Activated CD4-positive, alpha-beta T cell treated with anti-CD3 and anti-CD28 coated beads, Interleukin-2, amount 10 ng/mL, durations not matched to agents 7 days and 5 days (primary cell): ENCODE measurements around the gene SLC9A3. TPM values are rescaled to one million over a fixed set of nuclear protein-coding genes. Genes with fewer than 3 reads are reported as not detected.

Experiments used
- CTCF ChIA-PET: fragments of 350-600 bp; sonication (Branson Sonifier 250); formaldehyde crosslinking; loops from one replicate; lab custom pipeline; 2021; ENCODE audit warnings: antibody characterized with exemption; lab: Charles Lee
- POLR2A ChIA-PET: fragments of 350-600 bp; sonication (Branson Sonifier 250); formaldehyde crosslinking; loops from one replicate; lab custom pipeline; 2021; ENCODE audit warnings: antibody characterized with exemption; lab: Charles Lee
- DNase-seq: peaks from one replicate; pipeline ENCODE4 v3.0.0-alpha.2; 2020
- H3K27ac Mint-ChIP-seq: one replicate; pipeline ENCODE4 v1.8.0; 2021; ENCODE audit warnings: mild to moderate bottlenecking, moderate library complexity, mixed read lengths
- H3K27me3 Mint-ChIP-seq: one replicate; pipeline ENCODE4 v1.8.0; 2021; ENCODE audit warnings: mixed read lengths
- H3K36me3 Mint-ChIP-seq: one replicate; pipeline ENCODE4 v1.8.0; 2021; ENCODE audit warnings: low read depth, mixed read lengths
- H3K4me1 Mint-ChIP-seq: one replicate; pipeline ENCODE4 v1.8.0; 2021; ENCODE audit warnings: mixed read lengths
- H3K4me3 Mint-ChIP-seq: one replicate; pipeline ENCODE4 v1.8.0; 2021; ENCODE audit warnings: mild to moderate bottlenecking, moderate library complexity, mixed read lengths
- H3K9me3 Mint-ChIP-seq: one replicate; pipeline ENCODE4 v1.8.0; 2021; ENCODE audit warnings: mixed read lengths
- total RNA-seq, 2 experiments: library from RNA; stranded (reverse); gene quantifications; one replicate each; pipeline ENCODE4 v1.2.3, GENCODE V29; 2021

Gene SLC9A3
- total RNA-seq, 2 experiments from 2014 or later = 1.4 to 2.2 TPM

- Mint-ChIP-seq H3K36me3 (no peaks in the 10 kb centered on the region), H3K4me1 (peaks cover 11% of the 10 kb centered on the region), H3K27ac (no peak overlapping the region), H3K27me3 (peaks cover 2% of the 10 kb centered on the region), H3K4me3 (no peak overlapping the region), H3K9me3 (no peaks in the 10 kb centered on the region)
- CTCF ChIA-PET = no interaction called here
- DNase-seq = no peak
- POLR2A ChIA-PET = no interaction called here
Measured at GRCh38 chr5:482506-482905, 41.7 kb downstream of the SLC9A3 start.

- ChIA-PET POLR2A (no interaction called here), CTCF (no interaction called here)
- DNase-seq = no peak
- H3K4me3 Mint-ChIP-seq = no peak overlapping the region
- H3K36me3 Mint-ChIP-seq = no peaks in the 10 kb centered on the region
- no peaks in the 10 kb centered on the region for H3K9me3 Mint-ChIP-seq
- peaks cover 2% of the 10 kb centered on the region for H3K27me3 Mint-ChIP-seq
- peaks cover 11% of the 10 kb centered on the region for H3K4me1 Mint-ChIP-seq
- no peak overlapping the region for H3K27ac Mint-ChIP-seq
Measured at GRCh38 chr5:482021-482420, 42.2 kb downstream of the SLC9A3 start.

- no peak for DNase-seq
- no peaks in the 10 kb centered on the region for H3K9me3 Mint-ChIP-seq
- H3K27ac Mint-ChIP-seq = no peak overlapping the region
- no peak overlapping the region for H3K4me3 Mint-ChIP-seq
- peaks cover 2% of the 10 kb centered on the region for H3K27me3 Mint-ChIP-seq
- H3K36me3 Mint-ChIP-seq = no peaks in the 10 kb centered on the region
- ChIA-PET CTCF (interaction anchor here (1.4 kb wide), 1 partner anchor 63 kb away, joined by 3 read pairs; no protein-coding TSS in a partner anchor), POLR2A (no interaction called here)
- peaks cover 9% of the 10 kb centered on the region for H3K4me1 Mint-ChIP-seq
Measured at GRCh38 chr5:481347-481746, 42.9 kb downstream of the SLC9A3 start.

GRCh38 chr5:479566-480319, 44.5 kb downstream of the SLC9A3 start:
- Mint-ChIP-seq H3K27me3 (peaks cover 4% of the 10 kb centered on the region), H3K4me3 (no peak overlapping the region), H3K36me3 (no peaks in the 10 kb centered on the region), H3K9me3 (no peaks in the 10 kb centered on the region), H3K27ac (no peak overlapping the region), H3K4me1 (no peaks in the 10 kb centered on the region)
- no peak for DNase-seq
- POLR2A ChIA-PET = no interaction called here
- CTCF ChIA-PET = interaction anchor here (1.4 kb wide), 1 partner anchor 65 kb away, joined by 3 read pairs; no protein-coding TSS in a partner anchor

GRCh38 chr5:478982-479535, 45.2 kb downstream of the SLC9A3 start:
- Mint-ChIP-seq H3K4me3 (no peak overlapping the region), H3K9me3 (no peaks in the 10 kb centered on the region), H3K36me3 (no peaks in the 10 kb centered on the region), H3K4me1 (no peaks in the 10 kb centered on the region), H3K27ac (no peak overlapping the region), H3K27me3 (peaks cover 5% of the 10 kb centered on the region)
- ChIA-PET CTCF (no interaction called here), POLR2A (no interaction called here)
- no peak for DNase-seq

GRCh38 chr5:478369-478981, 45.8 kb downstream of the SLC9A3 start:
- H3K27me3 Mint-ChIP-seq = peaks cover 7% of the 10 kb centered on the region
- H3K4me3 Mint-ChIP-seq = no peak overlapping the region
- H3K4me1 Mint-ChIP-seq = peaks cover 2% of the 10 kb centered on the region
- no peak for DNase-seq
- no peak overlapping the region for H3K27ac Mint-ChIP-seq
- ChIA-PET CTCF (no interaction called here), POLR2A (no interaction called here)
- no peaks in the 10 kb centered on the region for H3K36me3 Mint-ChIP-seq
- H3K9me3 Mint-ChIP-seq = no peaks in the 10 kb centered on the region

- Mint-ChIP-seq H3K27me3 (peaks cover 7% of the 10 kb centered on the region), H3K36me3 (no peaks in the 10 kb centered on the region)
- POLR2A ChIA-PET = no interaction called here
Measured at GRCh38 chr5:477871-478270, 46.4 kb downstream of the SLC9A3 start.

GRCh38 chr5:477247-477646, 47.0 kb downstream of the SLC9A3 start:
- Mint-ChIP-seq H3K36me3 (no peaks in the 10 kb centered on the region), H3K9me3 (no peaks in the 10 kb centered on the region), H3K27me3 (peaks cover 7% of the 10 kb centered on the region), H3K4me1 (peaks cover 2% of the 10 kb centered on the region), H3K27ac (no peak overlapping the region), H3K4me3 (no peak overlapping the region)
- DNase-seq = no peak
- POLR2A ChIA-PET = no interaction called here
- CTCF ChIA-PET = interaction anchor here (0.6 kb wide), 1 partner anchor 324 kb away, joined by 3 read pairs; no protein-coding TSS in a partner anchor

More at GRCh38 chr5:477871-478270, 46.4 kb downstream of the SLC9A3 start:
- no peak overlapping the region for H3K4me3 Mint-ChIP-seq
- peaks cover 2% of the 10 kb centered on the region for H3K4me1 Mint-ChIP-seq
- H3K27ac Mint-ChIP-seq = no peak overlapping the region
- no peak for DNase-seq
- no peaks in the 10 kb centered on the region for H3K9me3 Mint-ChIP-seq
- CTCF ChIA-PET = interaction anchor here (0.6 kb wide), 1 partner anchor 324 kb away, joined by 3 read pairs; no protein-coding TSS in a partner anchor

- Mint-ChIP-seq H3K9me3 (no peaks in the 10 kb centered on the region), H3K4me1 (peaks cover 4% of the 10 kb centered on the region), H3K27ac (no peak overlapping the region), H3K4me3 (no peak overlapping the region), H3K36me3 (peaks cover 2% of the 10 kb centered on the region), H3K27me3 (peaks cover 7% of the 10 kb centered on the region)
- DNase-seq = no peak
- ChIA-PET POLR2A (no interaction called here), CTCF (no interaction called here)
Measured at GRCh38 chr5:476814-477175, 47.5 kb downstream of the SLC9A3 start.

GRCh38 chr5:476102-476813, 48.0 kb downstream of the SLC9A3 start:
- Mint-ChIP-seq H3K27ac (no peak overlapping the region), H3K9me3 (no peaks in the 10 kb centered on the region), H3K4me3 (no peak overlapping the region), H3K27me3 (peaks cover 7% of the 10 kb centered on the region), H3K4me1 (peaks cover 9% of the 10 kb centered on the region), H3K36me3 (peaks cover 6% of the 10 kb centered on the region)
- ChIA-PET POLR2A (no interaction called here), CTCF (no interaction called here)
- DNase-seq = no peak

- Mint-ChIP-seq H3K9me3 (no peaks in the 10 kb centered on the region), H3K27ac (no peak overlapping the region), H3K27me3 (peaks cover 7% of the 10 kb centered on the region), H3K4me3 (no peak overlapping the region), H3K36me3 (peaks cover 6% of the 10 kb centered on the region), H3K4me1 (peaks cover 15% of the 10 kb centered on the region)
- DNase-seq = no peak
- ChIA-PET CTCF (no interaction called here), POLR2A (no interaction called here)
Measured at GRCh38 chr5:475704-476101, 48.5 kb downstream of the SLC9A3 start.

GRCh38 chr5:474840-475661, 49.2 kb downstream of the SLC9A3 start:
- Mint-ChIP-seq H3K4me1 (peaks cover 19% of the 10 kb centered on the region), H3K27me3 (peaks cover 7% of the 10 kb centered on the region), H3K9me3 (no peaks in the 10 kb centered on the region), H3K4me3 (peak overlapping the region; percentile 65), H3K27ac (no peak overlapping the region), H3K36me3 (peaks cover 10% of the 10 kb centered on the region)
- no peak for DNase-seq
- ChIA-PET CTCF (no interaction called here), POLR2A (no interaction called here)
